SH-SY5Y (cell line): ENCODE data around the gene NCOA3.

Source experiments
- GATA2 ChIP-seq: IDR thresholded peaks from 2 replicates; pipeline ENCODE4 v1.6.1; 2011; ENCODE audit warnings: mild to moderate bottlenecking, low read depth, low read length
- GATA3 ChIP-seq: IDR thresholded peaks from 2 replicates; pipeline ENCODE4 v1.6.1; 2011; ENCODE audit warnings: low read depth, mild to moderate bottlenecking, low read length, moderate library complexity

DNA sequence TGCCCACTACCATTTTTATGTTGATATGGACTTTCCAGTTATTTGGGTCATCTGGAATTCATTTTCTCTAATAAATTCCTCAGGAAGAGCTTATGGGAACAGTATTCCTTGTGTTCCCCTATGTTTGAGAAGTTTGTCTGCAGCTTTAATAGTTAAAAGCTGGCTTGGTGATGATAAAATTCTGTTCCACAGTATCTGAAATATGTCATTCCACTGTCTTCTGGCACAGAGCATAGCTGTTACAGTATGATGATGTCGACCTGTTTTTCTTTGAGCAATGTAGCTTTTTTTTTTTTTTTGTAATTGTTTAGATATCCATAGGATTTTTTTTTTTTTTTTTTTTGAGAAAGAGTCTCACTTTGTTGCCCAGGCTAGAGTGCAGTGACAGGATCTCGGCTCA is 43.2 kb downstream of the NCOA3 start:
- TF ChIP-seq GATA2 (no peak), GATA3 (no peak)
